HCT116 (cell line): ENCODE data around the gene CDK18. TPM values are rescaled to one million over a fixed set of nuclear protein-coding genes. Genes with fewer than 3 reads are reported as not detected.
"Not testable (repeated sequence)": the region's sequence is repeated elsewhere in the genome, so short reads cannot be mapped to it uniquely, and the experiment has no call there.

ENCODE experiments used
- ATAC-seq: fragments of 200-7000 bp; cut with Tn5 transposase; 2 replicates; pipeline ENCODE4 v1.9.1; 2020; ENCODE audit warnings: mild to moderate bottlenecking, moderate library complexity
- BruUV-seq: library from RNA; stranded (reverse); fragments of 400-500 nt; replicated peaks from 2 replicates; lab custom pipeline; 2021; lab: Mats Ljungman, UMichigan
- CTCF ChIA-PET: fragments of 300-600 bp; sonication (Branson Sonifier 250); formaldehyde crosslinking; loops from one replicate; lab custom pipeline; 2021; ENCODE audit warnings: antibody characterized with exemption; lab: Charles Lee
- POLR2A ChIA-PET: fragments of 300-600, 350-600 bp; sonication (Branson Sonifier 250); formaldehyde crosslinking; loops from one replicate; lab custom pipeline; 2021; ENCODE audit warnings: antibody characterized with exemption; lab: Charles Lee
- RAD21 ChIA-PET, 2 experiments: fragments of 300-600 bp; sonication (Branson Sonifier 250); formaldehyde crosslinking; loops; one replicate each; lab custom pipeline; 2023; ENCODE audit warnings: low total read pairs in 2 of 2; ENCODE audit not compliant: uncharacterized antibody in 2 of 2, unreplicated experiment in 2 of 2, low non-redundant PET in 1 of 2; lab: Charles Lee
- DNase-seq: peaks from one replicate; pipeline ENCODE4 v3.0.0-alpha.2; 2010; ENCODE audit warnings: low read depth, low spot score
- H2AFZ ChIP-seq: fragments of 200-600 bp; shearing (Covaris generic), sonication (generic); 2 replicates; pipeline ENCODE4 v1.6.1; 2017; ENCODE audit warnings: low read depth, mixed run types, mixed read lengths, antibody characterized with exemption, low read length; ENCODE audit not compliant: poor library complexity, severe bottlenecking
- H3K27ac ChIP-seq: 2 replicates; pipeline ENCODE4 v1.5.1; 2012; ENCODE audit warnings: low read depth, low read length
- H3K27me3 ChIP-seq: fragments of 200-600 bp; sonication (generic); 2 replicates; pipeline ENCODE4 v1.6.1; 2016; ENCODE audit warnings: mixed run types, low read length, mixed read lengths; ENCODE audit not compliant: insufficient read depth
- H3K36me3 ChIP-seq, 2 experiments: fragments of 200-500 bp in 1 of 2; fragments of 200-600 bp in 1 of 2; sonication (Bioruptor generic) in 1 of 2; sonication (generic) in 1 of 2; 2 replicates each; pipeline versions ENCODE4 v1.5.1 to v1.6.1; 2014 to 2016; ENCODE audit warnings: low read length in 2 of 2, inconsistent platforms in 1 of 2, mixed read lengths in 1 of 2, mixed run types in 1 of 2; ENCODE audit not compliant: insufficient read depth in 2 of 2, control insufficient read depth in 1 of 2
- H3K4me1 ChIP-seq, 2 experiments: fragments of 200-600 bp in 1 of 2; sonication (generic) in 1 of 2; 2 replicates each; pipeline versions ENCODE4 v1.5.1 to v1.6.1; 2012 to 2017; ENCODE audit warnings: low read length in 2 of 2, inconsistent platforms in 1 of 2, mild to moderate bottlenecking in 1 of 2, mixed read lengths in 1 of 2, mixed run types in 1 of 2, moderate library complexity in 1 of 2; ENCODE audit not compliant: insufficient read depth in 2 of 2, control insufficient read depth in 1 of 2
- H3K4me2 ChIP-seq: fragments of 200-600 bp; sonication (generic); 2 replicates; pipeline ENCODE4 v1.6.1; 2017; ENCODE audit warnings: mixed run types, low read length, mixed read lengths
- H3K4me3 ChIP-seq, 2 experiments: fragments of 200-600 bp in 1 of 2; sonication (generic) in 1 of 2; replicated peaks in 1 of 2; 2 replicates each; pipeline ENCODE4 v1.5.1; 2011 to 2016; ENCODE audit warnings: low read length in 2 of 2, control low read depth in 1 of 2, low read depth in 1 of 2, mild to moderate bottlenecking in 1 of 2, mixed read lengths in 1 of 2, mixed run types in 1 of 2
- H3K79me2 ChIP-seq: fragments of 200-600 bp; sonication (generic); 2 replicates; pipeline ENCODE4 v1.6.1; 2017; ENCODE audit warnings: mild to moderate bottlenecking, mixed run types, low read length, moderate library complexity, mixed read lengths; ENCODE audit not compliant: insufficient read depth
- H3K9ac ChIP-seq: fragments of 200-600 bp; sonication (generic); 2 replicates; pipeline ENCODE4 v1.6.1; 2016; ENCODE audit warnings: low read length, mixed read lengths
- H3K9me2 ChIP-seq: fragments of 200-600 bp; sonication (generic), shearing (Covaris generic); 2 replicates; pipeline ENCODE4 v1.6.1; 2017; ENCODE audit warnings: mixed run types, mild to moderate bottlenecking, moderate library complexity; ENCODE audit not compliant: insufficient read depth
- H3K9me3 ChIP-seq, 2 experiments: fragments of 200-500 bp in 1 of 2; fragments of 200-600 bp in 1 of 2; sonication (Bioruptor generic) in 1 of 2; sonication (generic) in 1 of 2; 2 replicates each; pipeline ENCODE4 v1.6.1; 2014 to 2017; ENCODE audit warnings: low read length in 2 of 2, mixed read lengths in 2 of 2, inconsistent platforms in 1 of 2, low read depth in 1 of 2, mild to moderate bottlenecking in 1 of 2, mixed run types in 1 of 2, moderate library complexity in 1 of 2; ENCODE audit not compliant: control insufficient read depth in 1 of 2, insufficient read depth in 1 of 2
- H4K20me1 ChIP-seq: fragments of 200-600 bp; sonication (generic), shearing (Covaris generic); 2 replicates; pipeline ENCODE4 v1.6.1; 2017; ENCODE audit warnings: mixed run types, mild to moderate bottlenecking, moderate library complexity; ENCODE audit not compliant: insufficient read depth
- CEBPB ChIP-seq: IDR thresholded peaks from 2 replicates; pipeline ENCODE4 v1.6.1; 2012; ENCODE audit warnings: low read depth
- EGR1 ChIP-seq: IDR thresholded peaks from 2 replicates; pipeline ENCODE4 v1.6.1; 2012; ENCODE audit warnings: low read depth
- SIN3A ChIP-seq: IDR thresholded peaks from 2 replicates; pipeline ENCODE4 v1.6.1; 2012; ENCODE audit warnings: low read depth
- YY1 ChIP-seq: IDR thresholded peaks from 2 replicates; pipeline ENCODE4 v1.6.1; 2011; ENCODE audit warnings: low read length, low read depth, moderate library complexity, mild to moderate bottlenecking; ENCODE audit not compliant: insufficient replicate concordance; ENCODE audit errors: extremely low read depth
- ZBTB33 ChIP-seq: IDR thresholded peaks from 2 replicates; pipeline ENCODE4 v1.6.1; 2011; ENCODE audit warnings: mild to moderate bottlenecking, low read length, moderate library complexity; ENCODE audit not compliant: insufficient replicate concordance; ENCODE audit errors: extremely low read depth
- ZFX ChIP-seq: fragments of 450-650 bp; IDR thresholded peaks from 2 replicates; pipeline ENCODE4 v1.6.1; 2017
- intact Hi-C: fragments of 100-400 bp; cut with micrococcal nuclease; formaldehyde crosslinking; loops from 2 replicates; pipeline ENCODE4 v1.10.0; 2022
- total RNA-seq: library from RNA; stranded (reverse); gene quantifications from one replicate; pipeline ENCODE4 v1.2.1, GENCODE V29; 2021; ENCODE audit not compliant: unreplicated experiment
- TF ChIP-seq, protein P1 (sequence below): IDR thresholded peaks from 2 replicates; pipeline ENCODE4 v1.6.1; 2012

The CDK18 gene
- total RNA-seq, 1 experiment from 2014 or later = 32.0 TPM

DNA sequence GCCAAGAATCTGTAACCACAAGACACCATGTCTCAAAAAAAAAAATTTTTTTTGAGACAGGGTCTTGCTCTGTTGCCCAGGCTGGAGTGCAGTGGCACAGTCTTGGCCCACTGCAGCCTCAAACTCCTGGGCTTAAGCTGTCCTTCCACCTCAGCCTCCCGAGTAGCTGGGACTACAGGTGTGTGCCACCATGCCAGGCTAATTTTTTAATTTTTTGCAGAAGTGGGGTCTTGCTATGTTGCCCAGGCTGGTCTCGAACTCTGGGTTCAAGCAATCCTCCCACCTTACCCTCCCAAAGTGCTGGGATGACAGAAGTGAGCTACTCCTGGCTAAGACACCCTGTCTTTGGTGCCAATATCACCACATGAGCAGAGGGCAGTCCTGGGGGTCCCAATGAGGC lies 25.5 kb upstream of the CDK18 start:
- H3K36me3 ChIP-seq, H4K20me1 ChIP-seq, H3K79me2 ChIP-seq, ATAC-seq, H3K4me3 ChIP-seq, BruUV-seq, H3K9ac ChIP-seq, DNase-seq, intact Hi-C loops, H2AFZ ChIP-seq, H3K9me3 ChIP-seq, H3K27ac ChIP-seq, H3K9me2 ChIP-seq, H3K4me2 ChIP-seq: not testable (repeated sequence)
- Histone ChIP-seq H3K27me3 (peaks cover 14% of the 10 kb centered on the region; the same call in 1 of the 2 replicates), H3K4me1 (peaks cover 10 to 15% of the 10 kb centered on the region in 2 experiments)
- RAD21 ChIA-PET = interaction anchor here in 1 of 2 experiments (1.2 kb wide), 1 partner anchor 40 kb away, joined by 4 read pairs; no protein-coding TSS in a partner anchor
- CTCF ChIA-PET = interaction anchor here (1.2 to 1.5 kb wide), 2 partner anchors 55 to 82 kb away, joined by 4 to 7 read pairs; no protein-coding TSS in a partner anchor
- POLR2A ChIA-PET = interaction anchor here (1.6 kb wide), 1 partner anchor 29 kb away, joined by 10 read pairs; no protein-coding TSS in a partner anchor

GRCh38 chr1:205480349-205480985 lies 24.0 kb upstream of the CDK18 start:
- ChIA-PET RAD21 (no interaction called here), CTCF (interaction anchor here (0.9 to 1.0 kb wide), 2 partner anchors 30 to 83 kb away, joined by 3 to 4 read pairs; no protein-coding TSS in a partner anchor), POLR2A (no interaction called here)
- Histone ChIP-seq H3K9me2 (no peaks in the 10 kb centered on the region), H3K9me3 (peaks cover 0 to 4% of the 10 kb centered on the region in 2 experiments; a peak in 1 of 4 replicates), H4K20me1 (no peaks in the 10 kb centered on the region), H2AFZ (no peak overlapping the region), H3K79me2 (no peaks in the 10 kb centered on the region), H3K36me3 (no peaks in the 10 kb centered on the region), H3K4me2 (no peak overlapping the region), H3K4me1 (peaks cover 10 to 20% of the 10 kb centered on the region in 2 experiments), H3K4me3 (no peak overlapping the region), H3K9ac (no peak overlapping the region), H3K27me3 (peaks cover 18% of the 10 kb centered on the region), H3K27ac (no peak overlapping the region)
- BruUV-seq = no TSS peak
- DNase-seq = no peak
- intact Hi-C loops = no loop called here
- TF ChIP-seq YY1 (no peak), ZFX (no peak), SIN3A (no peak), CEBPB (no peak), ZBTB33 (no peak), EGR1 (no peak)
- TF ChIP-seq, protein P1, sequence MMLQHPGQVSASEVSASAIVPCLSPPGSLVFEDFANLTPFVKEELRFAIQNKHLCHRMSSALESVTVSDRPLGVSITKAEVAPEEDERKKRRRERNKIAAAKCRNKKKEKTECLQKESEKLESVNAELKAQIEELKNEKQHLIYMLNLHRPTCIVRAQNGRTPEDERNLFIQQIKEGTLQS = no peak
- ATAC-seq = no peak
